Activated CD4-positive, alpha-beta T cell treated with anti-CD3 and anti-CD28 coated beads, Interleukin-2, Interleukin-4, amounts not matched to agents 100 ng/mL and 50 ng/mL, durations not matched to agents 16 hours and 8 hours (primary cell): ENCODE data around the gene SCN5A.
A peak's percentile ranks its signal among the peaks of the same experiment; 100 is the strongest.

Experiments used
- DNase-seq: peaks from one replicate; pipeline ENCODE4 v3.0.0-alpha.2; 2020; ENCODE audit warnings: low spot score

Gene SCN5A

GRCh38 chr3:38538773-38539353 is 110.6 kb downstream of the SCN5A start:
- DNase-seq, result no peak

GRCh38 chr3:38536671-38537070 is 112.8 kb downstream of the SCN5A start:
- no peak for DNase-seq

DNA sequence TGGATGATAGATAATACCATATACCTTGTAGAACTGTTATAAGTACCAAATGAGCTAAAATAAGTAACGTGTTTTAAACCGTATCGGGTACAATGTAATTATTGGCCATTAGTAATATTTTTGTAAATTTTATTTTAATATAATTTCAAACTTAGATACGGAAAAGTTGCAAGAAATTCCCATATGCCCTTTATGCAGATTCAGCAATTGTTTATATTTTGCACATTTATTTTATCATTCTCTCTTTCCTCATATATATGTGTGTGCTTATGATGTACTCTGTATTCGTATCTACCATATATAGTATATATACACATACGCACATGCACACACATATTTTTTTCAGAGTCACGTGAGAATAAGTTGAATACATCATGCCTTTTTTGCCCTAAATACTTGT is 114.9 kb downstream of the SCN5A start:
- no peak for DNase-seq

DNA sequence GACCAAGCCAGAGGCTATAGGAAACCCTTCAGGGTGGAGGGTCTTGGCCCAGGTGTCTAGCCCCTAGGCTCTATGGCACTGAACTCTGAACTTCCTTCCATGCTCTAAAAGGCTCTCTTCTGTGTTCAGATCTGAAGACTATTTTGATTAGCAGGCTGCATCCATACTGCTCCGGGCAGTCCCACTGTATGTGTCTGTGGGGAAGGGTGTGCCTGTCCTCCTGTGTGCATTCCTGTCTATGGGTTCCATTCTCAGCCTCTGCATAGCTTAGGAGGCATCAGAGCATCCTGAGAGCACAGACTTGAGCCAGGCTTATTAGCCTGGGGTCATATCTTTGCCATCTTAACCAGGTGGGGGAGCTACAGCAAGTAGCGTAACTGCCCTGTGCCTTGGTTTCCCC is 115.3 kb downstream of the SCN5A start:
- no peak for DNase-seq

DNA sequence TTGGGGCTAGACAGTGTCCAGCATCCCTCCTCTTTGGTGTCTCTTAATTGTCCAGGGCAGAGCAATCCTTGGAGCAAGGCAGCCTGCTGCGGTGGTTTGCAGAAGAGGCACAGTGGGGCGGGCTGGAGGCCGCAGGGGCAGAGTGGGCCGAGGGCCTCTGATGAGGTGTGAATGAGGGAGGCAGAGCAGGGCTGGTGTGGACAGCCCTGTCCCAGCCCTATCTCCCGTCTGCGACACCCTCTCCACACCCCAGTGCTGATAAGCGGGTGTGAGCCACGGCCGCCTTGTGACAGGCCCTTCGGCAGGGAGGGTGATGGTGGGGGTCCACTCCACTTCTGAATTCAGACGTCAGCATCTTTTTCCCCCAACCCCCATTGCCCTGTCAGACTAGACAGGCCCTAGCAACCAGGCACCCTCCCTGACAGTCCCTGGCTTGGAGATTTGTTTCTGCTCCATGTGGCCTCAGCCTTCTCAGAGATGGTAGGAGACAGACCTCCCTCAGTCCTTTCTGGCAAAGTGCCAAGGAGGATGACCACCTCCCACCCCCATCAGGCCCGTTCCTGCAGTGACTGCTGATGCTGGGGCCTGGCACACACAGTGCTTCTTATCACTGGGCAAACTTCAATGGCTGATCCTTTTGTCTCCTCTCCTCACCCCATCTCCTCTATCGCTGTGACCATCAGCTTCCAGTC is 116.1 kb downstream of the SCN5A start:
- no peak for DNase-seq

DNA sequence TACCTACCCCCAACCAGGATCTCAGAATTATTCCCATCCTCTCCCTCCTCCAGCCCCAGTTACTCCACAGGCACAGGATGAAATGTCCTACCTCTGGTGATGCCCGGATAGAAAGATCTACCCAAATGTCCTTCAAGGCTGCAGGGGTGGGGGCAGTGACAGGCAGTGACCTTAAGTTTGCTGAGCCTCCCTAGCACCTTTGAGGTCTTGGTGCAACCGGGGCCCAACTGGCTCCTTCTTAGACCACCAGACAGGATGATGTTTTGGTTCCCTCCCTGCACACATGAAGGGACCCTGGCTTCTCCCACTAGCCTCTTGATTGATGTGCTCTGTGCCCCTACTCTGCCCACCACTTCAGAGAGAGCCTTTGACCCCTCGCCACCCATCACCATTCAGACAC is 117.0 kb downstream of the SCN5A start:
- no peak for DNase-seq

DNA sequence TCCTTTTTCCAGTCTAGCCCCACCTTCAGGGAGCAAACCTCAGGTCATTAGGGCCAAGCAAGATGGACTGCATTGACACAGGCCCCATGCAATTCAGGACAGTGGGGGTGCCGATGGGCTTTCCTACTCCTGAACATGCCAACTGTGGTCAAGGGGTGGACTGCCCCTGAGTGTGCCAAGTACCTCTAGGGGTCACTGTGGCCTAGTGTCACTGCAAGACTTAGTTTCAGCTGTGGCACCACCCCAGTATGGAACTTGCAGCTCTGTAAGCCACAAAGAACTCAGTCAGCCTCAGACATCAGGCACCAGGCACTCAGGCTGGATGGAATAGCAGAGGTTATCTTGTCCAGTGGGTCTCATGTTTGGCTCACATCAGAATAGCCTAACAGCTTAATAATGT is 121.0 kb downstream of the SCN5A start:
- no peak for DNase-seq

- no peak for DNase-seq
Measured at GRCh38 chr3:38526792-38527191, 122.7 kb downstream of the SCN5A start.

DNA sequence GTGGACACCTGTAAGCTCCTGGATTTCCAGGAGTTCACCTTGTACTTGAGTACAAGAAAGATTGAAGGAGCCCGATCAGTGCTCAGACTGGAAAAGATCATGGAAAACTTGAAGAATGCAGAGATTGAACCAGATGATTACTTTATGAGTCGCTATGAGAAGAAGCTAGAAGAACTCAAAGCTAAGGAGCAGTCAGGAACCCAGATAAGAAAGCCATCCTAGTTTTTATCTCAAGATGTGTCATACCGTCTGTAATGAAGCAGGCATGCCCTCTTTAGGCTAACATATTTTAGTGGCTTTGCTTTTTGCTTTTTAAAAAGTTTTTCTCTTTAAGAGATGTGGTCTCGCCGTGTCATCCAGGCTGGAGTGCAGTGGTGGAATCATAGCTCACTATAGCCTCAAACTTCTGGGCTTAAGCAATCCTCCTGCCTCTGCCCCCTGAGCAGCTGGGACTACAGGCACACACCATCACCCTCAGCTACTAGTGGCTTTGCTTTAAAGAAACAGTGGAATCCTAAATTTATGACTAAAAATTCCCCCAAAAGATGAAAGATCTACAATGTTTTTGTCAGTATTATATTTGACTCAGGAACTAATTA is 125.2 kb downstream of the SCN5A start:
- no peak for DNase-seq

- DNase-seq, result no peak
Measured at GRCh38 chr3:38522002-38522401, 127.5 kb downstream of the SCN5A start.

DNA sequence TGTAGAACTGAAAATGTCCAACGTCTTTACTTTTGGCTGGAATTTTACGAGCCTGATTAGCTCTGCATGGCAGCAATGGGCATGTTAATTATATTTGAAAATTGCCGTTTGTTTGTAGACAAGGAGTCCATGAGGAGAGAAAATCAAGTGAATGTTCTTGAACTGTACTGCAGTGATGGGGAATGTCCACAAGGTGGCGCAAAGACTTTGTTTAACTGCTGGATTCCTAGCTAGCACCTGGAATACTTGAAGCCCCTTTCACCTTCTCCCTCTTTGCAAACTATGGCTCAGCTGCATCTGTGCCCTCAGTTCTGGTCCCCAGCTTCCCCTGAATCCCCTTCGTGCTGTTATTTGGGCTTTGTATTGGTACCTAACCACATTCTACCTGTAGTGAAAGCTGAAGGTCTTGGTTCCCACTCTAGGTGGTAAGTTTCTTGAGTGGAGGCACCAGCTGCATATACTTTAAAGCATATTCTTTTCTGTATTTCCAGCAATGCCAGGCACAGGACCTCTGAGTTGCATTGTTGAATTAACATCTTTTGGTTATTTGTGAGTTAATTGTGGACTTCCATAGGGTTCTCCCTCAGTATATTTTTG is 128.0 kb downstream of the SCN5A start:
- peak; percentile 62 for DNase-seq

DNA sequence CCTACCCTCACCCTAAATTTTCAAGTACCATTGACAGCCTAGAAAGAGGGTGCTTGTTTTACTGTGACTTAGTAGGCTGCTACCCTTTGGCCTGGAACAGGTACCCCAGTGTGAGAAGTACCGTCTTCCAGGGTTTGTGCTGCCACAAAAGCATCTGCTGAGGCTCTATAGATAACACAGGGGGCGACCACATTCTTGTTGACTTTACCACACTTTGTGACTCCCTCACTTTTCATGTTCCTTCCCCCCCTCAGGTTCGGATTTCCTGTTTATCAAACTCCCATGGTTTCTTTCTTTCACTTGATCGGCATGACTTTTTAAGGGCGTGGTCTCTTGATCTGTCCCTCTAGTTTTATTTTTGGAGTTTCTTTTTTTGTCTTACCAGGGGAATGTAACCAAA is 129.8 kb downstream of the SCN5A start:
- peak; percentile 4 for DNase-seq

GRCh38 chr3:38519000-38519399 is 130.5 kb downstream of the SCN5A start:
- DNase-seq, result no peak

- no peak for DNase-seq
Measured at GRCh38 chr3:38516669-38517068, 132.8 kb downstream of the SCN5A start.

DNA sequence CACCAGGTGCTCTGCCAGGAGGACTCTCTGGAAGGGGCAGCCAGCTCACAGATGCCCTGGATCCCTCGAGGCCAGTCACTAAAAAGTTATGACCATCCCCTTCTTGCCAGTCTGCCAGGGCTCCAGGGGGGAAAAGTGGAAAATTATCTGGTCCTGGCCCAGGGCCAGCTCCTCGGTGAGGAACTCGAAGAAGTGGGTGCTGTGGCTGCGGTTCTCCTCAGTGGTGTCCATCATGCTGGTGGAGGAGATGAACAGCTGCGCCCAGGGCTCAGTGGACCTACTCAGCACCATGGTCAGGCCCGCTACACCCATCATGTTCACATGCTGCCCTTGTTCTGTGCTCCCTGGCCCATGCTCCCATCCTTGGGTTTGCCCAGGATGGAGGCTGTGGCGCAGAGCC is 134.1 kb downstream of the SCN5A start:
- DNase-seq, result no peak

GRCh38 chr3:38511546-38511945 is 137.9 kb downstream of the SCN5A start:
- DNase-seq, result no peak

- DNase-seq, result no peak
Measured at GRCh38 chr3:38510631-38511030, 138.9 kb downstream of the SCN5A start.

DNA sequence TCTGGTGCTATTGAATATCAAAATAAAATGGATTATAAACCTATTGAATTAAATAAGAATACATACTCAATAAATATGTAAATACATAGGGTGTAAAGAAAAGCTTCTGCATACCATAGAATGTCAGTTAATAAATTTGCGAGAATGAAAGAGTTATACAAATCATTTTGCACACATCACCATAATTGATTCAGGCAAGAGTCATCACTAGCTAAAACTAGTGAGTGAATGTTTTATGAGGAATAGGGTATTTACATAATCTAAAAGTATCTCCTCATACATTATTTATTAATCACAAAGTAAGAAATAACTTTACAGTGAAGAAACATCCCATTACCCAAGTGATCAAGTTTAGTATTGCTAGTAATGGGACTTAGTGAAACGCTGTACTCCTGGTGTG is 139.8 kb downstream of the SCN5A start:
- DNase-seq, result no peak

DNA sequence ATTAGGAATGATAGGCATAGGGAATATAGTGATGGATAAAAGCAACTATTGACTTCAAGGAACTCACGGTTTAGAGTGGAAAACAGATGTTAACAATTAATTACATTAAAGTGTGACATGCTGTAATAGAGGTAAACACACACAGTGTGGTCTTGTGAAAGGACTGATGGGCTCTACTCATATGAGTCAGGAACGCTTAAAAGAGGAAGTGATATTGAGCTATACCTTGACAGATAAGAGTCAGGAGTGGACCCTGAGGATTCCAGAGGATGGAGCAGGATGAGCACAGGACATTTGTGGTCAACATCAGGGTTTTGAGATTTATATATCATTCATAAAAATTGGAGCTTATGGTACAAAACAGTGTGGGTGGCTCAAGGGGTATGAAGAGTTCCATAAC is 142.4 kb downstream of the SCN5A start:
- no peak for DNase-seq

- no peak for DNase-seq
Measured at GRCh38 chr3:38500688-38501417, 148.6 kb downstream of the SCN5A start.
